HEK293 (cell line): ENCODE data around the gene KANK3.

Source experiments
- KLF10 ChIP-seq: fragments of 450-650 bp; IDR thresholded peaks from 2 replicates; pipeline ENCODE4 v1.5.1; 2018; ENCODE audit warnings: missing biosample characterization, mild to moderate bottlenecking, missing genetic modification characterization
- KLF16 ChIP-seq: fragments of 450-650 bp; formaldehyde crosslinking; IDR thresholded peaks from 2 replicates; pipeline ENCODE4 v1.5.1; 2017; ENCODE audit warnings: missing biosample characterization, missing genetic modification characterization
- KLF9 ChIP-seq: fragments of 450-650 bp; formaldehyde crosslinking; IDR thresholded peaks from 2 replicates; pipeline ENCODE4 v1.5.1; 2016; ENCODE audit warnings: missing biosample characterization, missing genetic modification characterization, low read depth
- MEIS1 ChIP-seq: sonication (generic); formaldehyde crosslinking; IDR thresholded peaks from 2 replicates; pipeline ENCODE4 v1.8.1; 2022; ENCODE audit warnings: missing genetic modification reagents, mild to moderate bottlenecking, borderline replicate concordance
- MYNN ChIP-seq: fragments of 450-650 bp; formaldehyde crosslinking; IDR thresholded peaks from 2 replicates; pipeline ENCODE4 v1.5.1; 2016; ENCODE audit warnings: missing biosample characterization, missing genetic modification characterization, borderline replicate concordance
- MZF1 ChIP-seq: fragments of 450-650 bp; formaldehyde crosslinking; IDR thresholded peaks from 2 replicates; pipeline ENCODE4 v1.5.1; 2017; ENCODE audit warnings: missing biosample characterization, missing genetic modification characterization, borderline replicate concordance
- OVOL3 ChIP-seq: fragments of 450-650 bp; formaldehyde crosslinking; IDR thresholded peaks from 2 replicates; pipeline ENCODE4 v1.5.1; 2016; ENCODE audit warnings: missing biosample characterization, missing genetic modification characterization
- SP2 ChIP-seq: fragments of 450-650 bp; formaldehyde crosslinking; IDR thresholded peaks from 2 replicates; pipeline ENCODE4 v1.5.1; 2016; ENCODE audit warnings: missing biosample characterization, missing genetic modification characterization
- WT1 ChIP-seq: fragments of 450-650 bp; formaldehyde crosslinking; IDR thresholded peaks from 2 replicates; pipeline ENCODE4 v1.5.1; 2016; ENCODE audit warnings: missing biosample characterization, missing genetic modification characterization
- YY1 ChIP-seq: fragments of 450-650 bp; formaldehyde crosslinking; IDR thresholded peaks from 2 replicates; pipeline ENCODE4 v1.5.1; 2018; ENCODE audit warnings: missing biosample characterization, missing genetic modification characterization
- ZBTB20 ChIP-seq: fragments of 450-650 bp; formaldehyde crosslinking; IDR thresholded peaks from 2 replicates; pipeline ENCODE4 v1.5.1; 2016; ENCODE audit warnings: missing biosample characterization, missing genetic modification characterization
- ZFHX2 ChIP-seq: fragments of 450-650 bp; formaldehyde crosslinking; conservative IDR thresholded peaks from 2 replicates; pipeline ENCODE4 v1.5.1; 2016; ENCODE audit warnings: missing biosample characterization, missing genetic modification characterization
- ZFP3 ChIP-seq: fragments of 450-650 bp; formaldehyde crosslinking; IDR thresholded peaks from 2 replicates; pipeline ENCODE4 v1.5.1; 2016; ENCODE audit warnings: low read depth, missing biosample characterization, missing genetic modification characterization
- ZFP37 ChIP-seq: fragments of 450-650 bp; formaldehyde crosslinking; IDR thresholded peaks from 2 replicates; pipeline ENCODE4 v1.5.1; 2016; ENCODE audit warnings: missing biosample characterization, missing genetic modification characterization
- ZNF146 ChIP-seq: fragments of 450-650 bp; formaldehyde crosslinking; IDR thresholded peaks from 2 replicates; pipeline ENCODE4 v1.5.1; 2016; ENCODE audit warnings: missing biosample characterization, missing genetic modification characterization
- ZNF19 ChIP-seq: fragments of 450-650 bp; formaldehyde crosslinking; IDR thresholded peaks from 2 replicates; pipeline ENCODE4; 2016; ENCODE audit warnings: missing biosample characterization, missing genetic modification characterization, low read depth
- ZNF24 ChIP-seq: fragments of 450-650 bp; formaldehyde crosslinking; IDR thresholded peaks from 2 replicates; pipeline ENCODE4 v1.5.1; 2016; ENCODE audit warnings: missing biosample characterization, missing genetic modification characterization
- ZNF248 ChIP-seq: fragments of 450-650 bp; formaldehyde crosslinking; IDR thresholded peaks from 2 replicates; pipeline ENCODE4 v1.5.1; 2017; ENCODE audit warnings: missing biosample characterization, missing genetic modification characterization
- ZNF335 ChIP-seq: fragments of 450-650 bp; formaldehyde crosslinking; conservative IDR thresholded peaks from 2 replicates; pipeline ENCODE4 v1.5.1; 2016; ENCODE audit warnings: missing biosample characterization, missing genetic modification characterization
- ZNF426 ChIP-seq: fragments of 450-650 bp; formaldehyde crosslinking; IDR thresholded peaks from 2 replicates; pipeline ENCODE4 v1.5.1; 2017; ENCODE audit warnings: missing biosample characterization, missing genetic modification characterization, mild to moderate bottlenecking, inconsistent platforms, moderate library complexity
- ZNF473 ChIP-seq: fragments of 450-650 bp; formaldehyde crosslinking; IDR thresholded peaks from 2 replicates; pipeline ENCODE4 v1.5.1; 2017; ENCODE audit warnings: missing biosample characterization, missing genetic modification characterization
- ZNF549 ChIP-seq: fragments of 450-650 bp; IDR thresholded peaks from 2 replicates; pipeline ENCODE4 v1.5.1; 2018; ENCODE audit warnings: missing biosample characterization, missing genetic modification characterization, mild to moderate bottlenecking, inconsistent platforms, moderate library complexity
- ZNF561 ChIP-seq: fragments of 450-650 bp; IDR thresholded peaks from 2 replicates; pipeline ENCODE4 v1.5.1; 2018; ENCODE audit warnings: missing biosample characterization, missing genetic modification characterization, borderline replicate concordance
- ZNF660 ChIP-seq: fragments of 450-650 bp; IDR thresholded peaks from 2 replicates; pipeline ENCODE4 v1.5.1; 2018; ENCODE audit warnings: missing biosample characterization, mild to moderate bottlenecking, missing genetic modification characterization
- ZNF830 ChIP-seq: fragments of 450-650 bp; IDR thresholded peaks from 2 replicates; pipeline ENCODE4 v1.5.0; 2018; ENCODE audit warnings: missing biosample characterization, missing genetic modification characterization, low read depth, mild to moderate bottlenecking, moderate library complexity
- TF ChIP-seq, protein P1 (sequence below): fragments of 450-650 bp; formaldehyde crosslinking; optimal IDR thresholded peaks from 2 replicates; pipeline ENCODE3; 2016; ENCODE audit warnings: missing biosample characterization, mild to moderate bottlenecking, missing genetic modification characterization
- TF ChIP-seq, protein P2 (sequence below): fragments of 450-650 bp; formaldehyde crosslinking; IDR thresholded peaks from 2 replicates; pipeline ENCODE4 v1.5.1; 2016; ENCODE audit warnings: missing biosample characterization, missing genetic modification characterization
- TF ChIP-seq, protein P3 (sequence below): IDR thresholded peaks from 2 replicates; pipeline ENCODE4 v1.6.1; 2011; ENCODE audit warnings: mild to moderate bottlenecking, low read depth, low read length, borderline replicate concordance
- TF ChIP-seq, protein P4 (sequence below): fragments of 450-650 bp; formaldehyde crosslinking; IDR thresholded peaks from 2 replicates; pipeline ENCODE4 v1.5.1; 2016; ENCODE audit warnings: missing biosample characterization, missing genetic modification characterization
- TF ChIP-seq, protein P5 (sequence below): fragments of 450-650 bp; formaldehyde crosslinking; IDR thresholded peaks from 2 replicates; pipeline ENCODE4 v1.5.1; 2016; ENCODE audit warnings: missing biosample characterization, missing genetic modification characterization
- TF ChIP-seq, protein P6 (sequence below): fragments of 450-650 bp; IDR thresholded peaks from 2 replicates; pipeline ENCODE4 v1.5.1; 2018; ENCODE audit warnings: missing biosample characterization, mild to moderate bottlenecking, missing genetic modification characterization

Gene KANK3

DNA sequence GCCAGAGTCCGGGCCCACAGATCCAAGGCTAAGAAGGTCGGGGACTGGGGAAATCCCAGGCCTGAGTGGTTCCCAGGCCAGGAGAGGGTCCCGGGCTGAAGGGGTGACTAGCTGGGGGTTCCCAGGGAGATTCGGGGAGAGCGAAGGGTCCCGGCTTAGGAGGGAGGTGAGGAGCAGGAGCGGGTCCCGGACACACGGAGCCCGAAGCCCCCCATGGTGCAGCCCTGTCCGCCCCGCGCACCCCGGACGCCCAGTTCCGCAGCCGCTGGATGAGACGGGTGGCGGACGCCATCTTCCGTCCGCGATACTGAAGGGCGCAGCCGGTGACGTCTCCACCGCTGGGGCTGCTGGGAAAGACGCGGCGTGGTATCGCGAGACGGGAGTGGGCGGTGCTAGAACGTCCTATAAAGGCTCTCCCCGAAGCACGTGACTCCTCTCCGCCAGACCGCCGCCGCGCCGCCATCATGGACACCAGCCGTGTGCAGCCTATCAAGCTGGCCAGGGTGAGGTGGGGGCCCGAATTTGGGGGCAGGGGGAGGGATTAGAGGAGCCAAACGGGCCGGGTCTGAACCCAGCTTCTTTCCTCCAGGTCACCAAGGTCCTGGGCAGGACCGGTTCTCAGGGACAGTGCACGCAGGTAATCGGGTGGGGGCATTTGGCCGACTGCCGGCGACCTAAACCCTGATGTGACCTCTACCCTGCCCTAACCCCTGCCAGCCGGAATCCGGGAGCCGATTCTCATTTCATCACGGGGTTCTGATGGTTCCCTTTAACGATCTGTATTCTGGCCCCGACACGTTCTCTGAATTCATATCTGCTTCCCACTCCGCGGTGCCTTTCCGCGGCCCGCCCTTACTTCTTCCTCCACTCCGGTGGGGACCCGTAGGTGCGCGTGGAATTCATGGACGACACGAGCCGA lies 21.7 kb downstream of the KANK3 start, which contains the start of the genes NDUFA7 and RPS28 (continued):
- TF ChIP-seq, protein P1, sequence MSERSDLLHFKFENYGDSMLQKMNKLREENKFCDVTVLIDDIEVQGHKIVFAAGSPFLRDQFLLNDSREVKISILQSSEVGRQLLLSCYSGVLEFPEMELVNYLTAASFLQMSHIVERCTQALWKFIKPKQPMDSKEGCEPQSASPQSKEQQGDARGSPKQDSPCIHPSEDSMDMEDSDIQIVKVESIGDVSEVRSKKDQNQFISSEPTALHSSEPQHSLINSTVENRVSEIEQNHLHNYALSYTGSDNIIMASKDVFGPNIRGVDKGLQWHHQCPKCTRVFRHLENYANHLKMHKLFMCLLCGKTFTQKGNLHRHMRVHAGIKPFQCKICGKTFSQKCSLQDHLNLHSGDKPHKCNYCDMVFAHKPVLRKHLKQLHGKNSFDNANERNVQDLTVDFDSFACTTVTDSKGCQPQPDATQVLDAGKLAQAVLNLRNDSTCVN (tag by site-specific recombination), result peak; percentile 42
- TF ChIP-seq ZNF426 (tag by site-specific recombination) (no peak), ZNF561 (tag by site-specific recombination) (0 out of 2 replicates have a peak, but pooled peaks have one; percentile 33), ZFP37 (tag by site-specific recombination) (peak; percentile 45; the same call in 1 of the 2 replicates), ZFP3 (tag by site-specific recombination) (no peak), ZNF549 (tag by site-specific recombination) (no peak), ZFHX2 (tag by site-specific recombination) (peak; percentile 69), SP2 (peak; percentile 81), ZNF660 (tag by site-specific recombination) (0 out of 2 replicates have a peak, but pooled peaks have one; percentile 32), ZNF248 (tag by site-specific recombination) (no peak), ZNF19 (tag by site-specific recombination) (no peak), ZNF830 (tag by site-specific recombination) (no peak), MEIS1 (CRISPR knock-in tag) (no peak), ZNF146 (tag by site-specific recombination) (no peak), KLF16 (peak; percentile 92), MYNN (tag by site-specific recombination) (no peak), OVOL3 (no peak), ZNF24 (0 out of 2 replicates have a peak, but pooled peaks have one; percentile 79), WT1 (tag by site-specific recombination) (0 out of 2 replicates have a peak, but pooled peaks have one; percentile 19), ZNF473 (tag by site-specific recombination) (no peak), KLF9 (tag by site-specific recombination) (peak; percentile 44; the same call in 1 of the 2 replicates), MZF1 (tag by site-specific recombination) (no peak), ZNF335 (tag by site-specific recombination) (peak; percentile 58), ZBTB20 (tag by site-specific recombination) (peak; percentile 75; the same call in 1 of the 2 replicates), KLF10 (tag by site-specific recombination) (peak; percentile 54; the same call in 1 of the 2 replicates), YY1 (tag by site-specific recombination) (peak; percentile 95)
- TF ChIP-seq, protein P2, sequence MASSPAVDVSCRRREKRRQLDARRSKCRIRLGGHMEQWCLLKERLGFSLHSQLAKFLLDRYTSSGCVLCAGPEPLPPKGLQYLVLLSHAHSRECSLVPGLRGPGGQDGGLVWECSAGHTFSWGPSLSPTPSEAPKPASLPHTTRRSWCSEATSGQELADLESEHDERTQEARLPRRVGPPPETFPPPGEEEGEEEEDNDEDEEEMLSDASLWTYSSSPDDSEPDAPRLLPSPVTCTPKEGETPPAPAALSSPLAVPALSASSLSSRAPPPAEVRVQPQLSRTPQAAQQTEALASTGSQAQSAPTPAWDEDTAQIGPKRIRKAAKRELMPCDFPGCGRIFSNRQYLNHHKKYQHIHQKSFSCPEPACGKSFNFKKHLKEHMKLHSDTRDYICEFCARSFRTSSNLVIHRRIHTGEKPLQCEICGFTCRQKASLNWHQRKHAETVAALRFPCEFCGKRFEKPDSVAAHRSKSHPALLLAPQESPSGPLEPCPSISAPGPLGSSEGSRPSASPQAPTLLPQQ (tag by site-specific recombination), result peak; percentile 67; the same call in 1 of the 2 replicates
- TF ChIP-seq, protein P3, sequence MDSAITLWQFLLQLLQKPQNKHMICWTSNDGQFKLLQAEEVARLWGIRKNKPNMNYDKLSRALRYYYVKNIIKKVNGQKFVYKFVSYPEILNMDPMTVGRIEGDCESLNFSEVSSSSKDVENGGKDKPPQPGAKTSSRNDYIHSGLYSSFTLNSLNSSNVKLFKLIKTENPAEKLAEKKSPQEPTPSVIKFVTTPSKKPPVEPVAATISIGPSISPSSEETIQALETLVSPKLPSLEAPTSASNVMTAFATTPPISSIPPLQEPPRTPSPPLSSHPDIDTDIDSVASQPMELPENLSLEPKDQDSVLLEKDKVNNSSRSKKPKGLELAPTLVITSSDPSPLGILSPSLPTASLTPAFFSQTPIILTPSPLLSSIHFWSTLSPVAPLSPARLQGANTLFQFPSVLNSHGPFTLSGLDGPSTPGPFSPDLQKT, result no peak
- TF ChIP-seq, protein P4, sequence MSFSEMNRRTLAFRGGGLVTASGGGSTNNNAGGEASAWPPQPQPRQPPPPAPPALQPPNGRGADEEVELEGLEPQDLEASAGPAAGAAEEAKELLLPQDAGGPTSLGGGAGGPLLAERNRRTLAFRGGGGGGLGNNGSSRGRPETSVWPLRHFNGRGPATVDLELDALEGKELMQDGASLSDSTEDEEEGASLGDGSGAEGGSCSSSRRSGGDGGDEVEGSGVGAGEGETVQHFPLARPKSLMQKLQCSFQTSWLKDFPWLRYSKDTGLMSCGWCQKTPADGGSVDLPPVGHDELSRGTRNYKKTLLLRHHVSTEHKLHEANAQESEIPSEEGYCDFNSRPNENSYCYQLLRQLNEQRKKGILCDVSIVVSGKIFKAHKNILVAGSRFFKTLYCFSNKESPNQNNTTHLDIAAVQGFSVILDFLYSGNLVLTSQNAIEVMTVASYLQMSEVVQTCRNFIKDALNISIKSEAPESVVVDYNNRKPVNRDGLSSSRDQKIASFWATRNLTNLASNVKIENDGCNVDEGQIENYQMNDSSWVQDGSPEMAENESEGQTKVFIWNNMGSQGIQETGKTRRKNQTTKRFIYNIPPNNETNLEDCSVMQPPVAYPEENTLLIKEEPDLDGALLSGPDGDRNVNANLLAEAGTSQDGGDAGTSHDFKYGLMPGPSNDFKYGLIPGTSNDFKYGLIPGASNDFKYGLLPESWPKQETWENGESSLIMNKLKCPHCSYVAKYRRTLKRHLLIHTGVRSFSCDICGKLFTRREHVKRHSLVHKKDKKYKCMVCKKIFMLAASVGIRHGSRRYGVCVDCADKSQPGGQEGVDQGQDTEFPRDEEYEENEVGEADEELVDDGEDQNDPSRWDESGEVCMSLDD, result peak; percentile 81; the same call in 1 of the 2 replicates
- TF ChIP-seq, protein P5, sequence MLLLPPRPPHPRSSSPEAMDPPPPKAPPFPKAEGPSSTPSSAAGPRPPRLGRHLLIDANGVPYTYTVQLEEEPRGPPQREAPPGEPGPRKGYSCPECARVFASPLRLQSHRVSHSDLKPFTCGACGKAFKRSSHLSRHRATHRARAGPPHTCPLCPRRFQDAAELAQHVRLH (tag by site-specific recombination), result no peak
- TF ChIP-seq, protein P6, sequence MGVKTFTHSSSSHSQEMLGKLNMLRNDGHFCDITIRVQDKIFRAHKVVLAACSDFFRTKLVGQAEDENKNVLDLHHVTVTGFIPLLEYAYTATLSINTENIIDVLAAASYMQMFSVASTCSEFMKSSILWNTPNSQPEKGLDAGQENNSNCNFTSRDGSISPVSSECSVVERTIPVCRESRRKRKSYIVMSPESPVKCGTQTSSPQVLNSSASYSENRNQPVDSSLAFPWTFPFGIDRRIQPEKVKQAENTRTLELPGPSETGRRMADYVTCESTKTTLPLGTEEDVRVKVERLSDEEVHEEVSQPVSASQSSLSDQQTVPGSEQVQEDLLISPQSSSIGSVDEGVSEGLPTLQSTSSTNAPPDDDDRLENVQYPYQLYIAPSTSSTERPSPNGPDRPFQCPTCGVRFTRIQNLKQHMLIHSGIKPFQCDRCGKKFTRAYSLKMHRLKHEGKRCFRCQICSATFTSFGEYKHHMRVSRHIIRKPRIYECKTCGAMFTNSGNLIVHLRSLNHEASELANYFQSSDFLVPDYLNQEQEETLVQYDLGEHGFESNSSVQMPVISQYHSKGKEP (tag by site-specific recombination), result no peak
